ENCODE data around the gene SNRPD1. TPM values are rescaled to one million over a fixed set of nuclear protein-coding genes. Genes with fewer than 3 reads are reported as not detected.
A peak's percentile ranks its signal among the peaks of the same experiment; 100 is the strongest.
"Not testable (repeated sequence)": the region's sequence is repeated elsewhere in the genome, so short reads cannot be mapped to it uniquely, and the experiment has no call there.

Gene SNRPD1
- total and polyA plus RNA-seq, 2 donors from 2014 or later: 43.1 to 63.6 TPM

- FAIRE-seq: no peak
- intact Hi-C loops (cut with DNase I): no loop called here
- no peaks in the 10 kb centered on the region for H3K36me3 ChIP-seq (ENCODE audit: control insufficient read depth in 2 of 3, insufficient read depth in 3 of 3, low read length in 3 of 3)
These were observed 9.9 kb upstream of the SNRPD1 start for GRCh38 chr18:21602299-21602587.

GRCh38 chr18:21604671-21605070, 7.4 kb upstream of the SNRPD1 start:
- intact Hi-C loops (cut with DNase I): no loop called here
- no peak for FAIRE-seq

More at GRCh38 chr18:21602299-21602587, 9.9 kb upstream of the SNRPD1 start:
- H3K9ac ChIP-seq (ENCODE audit: low read length in 3 of 3): no peak overlapping the region
- no peak overlapping the region for H3K27ac ChIP-seq (ENCODE audit: low read depth in 2 of 2, low read length in 2 of 2)
- H3K9me3 ChIP-seq (ENCODE audit: control insufficient read depth in 2 of 3, insufficient read depth in 1 of 3, low read length in 3 of 3): no peaks in the 10 kb centered on the region
- H3K4me3 ChIP-seq (ENCODE audit: low read length in 3 of 3): no peak overlapping the region
- peaks cover 0 to 5% (median 3%) of the 10 kb centered on the region in 3 donors for H3K4me1 ChIP-seq (ENCODE audit: control insufficient read depth in 2 of 3, insufficient read depth in 2 of 3, low read depth in 1 of 3, low read length in 3 of 3)
- TF ChIP-seq CTCF (IDR thresholded peaks at IDR 0.05; ENCODE audit: borderline replicate concordance, extremely low read depth, insufficient read depth): no peak
- no peak for DNase-seq
- no peaks in the 10 kb centered on the region for H3K27me3 ChIP-seq (ENCODE audit: control insufficient read depth, insufficient read depth, low read length)

GRCh38 chr18:21605213-21605612, 6.9 kb upstream of the SNRPD1 start:
- TF ChIP-seq CTCF (IDR thresholded peaks at IDR 0.05; ENCODE audit: borderline replicate concordance, extremely low read depth, insufficient read depth): no peak
- peak overlapping the region in 1 of 3 donors; percentile 26 for H3K9ac ChIP-seq (ENCODE audit: low read length in 3 of 3)
- FAIRE-seq (no peak), DNase-seq (no peak)
- intact Hi-C loops (cut with DNase I): no loop called here
- H3K9me3 ChIP-seq (ENCODE audit: control insufficient read depth in 2 of 3, insufficient read depth in 1 of 3, low read length in 3 of 3): no peaks in the 10 kb centered on the region
- H3K4me3 ChIP-seq (ENCODE audit: low read length in 3 of 3): no peak overlapping the region
- H3K27ac ChIP-seq (ENCODE audit: low read depth in 2 of 2, low read length in 2 of 2): no peak overlapping the region
- H3K27me3 ChIP-seq (ENCODE audit: control insufficient read depth, insufficient read depth, low read length): no peaks in the 10 kb centered on the region
- H3K36me3 ChIP-seq (ENCODE audit: control insufficient read depth in 2 of 3, insufficient read depth in 3 of 3, low read length in 3 of 3): no peaks in the 10 kb centered on the region
- no peaks in the 10 kb centered on the region for H3K4me1 ChIP-seq (ENCODE audit: control insufficient read depth in 2 of 3, insufficient read depth in 2 of 3, low read depth in 1 of 3, low read length in 3 of 3)

More at GRCh38 chr18:21604671-21605070, 7.4 kb upstream of the SNRPD1 start:
- Histone ChIP-seq H3K36me3 (ENCODE audit: control insufficient read depth in 2 of 3, insufficient read depth in 3 of 3, low read length in 3 of 3) (no peaks in the 10 kb centered on the region), H3K9me3 (ENCODE audit: control insufficient read depth in 2 of 3, insufficient read depth in 1 of 3, low read length in 3 of 3) (no peaks in the 10 kb centered on the region), H3K27me3 (ENCODE audit: control insufficient read depth, insufficient read depth, low read length) (no peaks in the 10 kb centered on the region), H3K4me3 (ENCODE audit: low read length in 3 of 3) (no peak overlapping the region), H3K9ac (ENCODE audit: low read length in 3 of 3) (peak overlapping the region in 1 of 3 donors; percentile 26), H3K4me1 (ENCODE audit: control insufficient read depth in 2 of 3, insufficient read depth in 2 of 3, low read depth in 1 of 3, low read length in 3 of 3) (no peaks in the 10 kb centered on the region), H3K27ac (ENCODE audit: low read depth in 2 of 2, low read length in 2 of 2) (no peak overlapping the region)
- no peak for TF ChIP-seq CTCF (IDR thresholded peaks at IDR 0.05; ENCODE audit: borderline replicate concordance, extremely low read depth, insufficient read depth)
- no peak for DNase-seq

- Histone ChIP-seq H3K9ac (ENCODE audit: low read length in 3 of 3) (peak overlapping the region in 2 of 3 donors; percentile 54 to 81), H3K27ac (ENCODE audit: low read depth in 2 of 2, low read length in 2 of 2) (peak overlapping the region in 1 of 2 donors; percentile 59), H3K4me3 (ENCODE audit: low read length in 3 of 3) (peak overlapping the region; percentile 81 to 91 (median 87))
- H3K4me1 ChIP-seq (ENCODE audit: control insufficient read depth in 2 of 3, insufficient read depth in 2 of 3, low read depth in 1 of 3, low read length in 3 of 3); H3K9me3 ChIP-seq (ENCODE audit: control insufficient read depth in 2 of 3, insufficient read depth in 1 of 3, low read length in 3 of 3); FAIRE-seq; intact Hi-C loops (cut with DNase I); H3K36me3 ChIP-seq (ENCODE audit: control insufficient read depth in 2 of 3, insufficient read depth in 3 of 3, low read length in 3 of 3); DNase-seq; H3K27me3 ChIP-seq (ENCODE audit: control insufficient read depth, insufficient read depth, low read length): not testable (repeated sequence)
These were observed 551 bp upstream of the SNRPD1 start for GRCh38 chr18:21611401-21612124.

GRCh38 chr18:21621640-21622039, 9.5 kb downstream of the SNRPD1 start:
- H3K36me3 ChIP-seq (ENCODE audit: control insufficient read depth in 2 of 3, insufficient read depth in 3 of 3, low read length in 3 of 3); intact Hi-C loops (cut with DNase I); FAIRE-seq; DNase-seq; H3K27me3 ChIP-seq (ENCODE audit: control insufficient read depth, insufficient read depth, low read length); H3K4me3 ChIP-seq (ENCODE audit: low read length in 3 of 3); H3K9ac ChIP-seq (ENCODE audit: low read length in 3 of 3); H3K4me1 ChIP-seq (ENCODE audit: control insufficient read depth in 2 of 3, insufficient read depth in 2 of 3, low read depth in 1 of 3, low read length in 3 of 3); H3K9me3 ChIP-seq (ENCODE audit: control insufficient read depth in 2 of 3, insufficient read depth in 1 of 3, low read length in 3 of 3); H3K27ac ChIP-seq (ENCODE audit: low read depth in 2 of 2, low read length in 2 of 2): not testable (repeated sequence)
